Fibroblast of skin of abdomen (primary cell): Measurements from ENCODE around the gene ZDHHC14.
A peak's percentile ranks its signal among the peaks of the same experiment; 100 is the strongest.
"Not testable (repeated sequence)": the region's sequence is repeated elsewhere in the genome, so short reads cannot be mapped to it uniquely, and the experiment has no call there.

Experiments
- DNase-seq: peaks from one replicate; pipeline ENCODE4 v3.0.0-alpha.2; 2013

Gene ZDHHC14

DNA sequence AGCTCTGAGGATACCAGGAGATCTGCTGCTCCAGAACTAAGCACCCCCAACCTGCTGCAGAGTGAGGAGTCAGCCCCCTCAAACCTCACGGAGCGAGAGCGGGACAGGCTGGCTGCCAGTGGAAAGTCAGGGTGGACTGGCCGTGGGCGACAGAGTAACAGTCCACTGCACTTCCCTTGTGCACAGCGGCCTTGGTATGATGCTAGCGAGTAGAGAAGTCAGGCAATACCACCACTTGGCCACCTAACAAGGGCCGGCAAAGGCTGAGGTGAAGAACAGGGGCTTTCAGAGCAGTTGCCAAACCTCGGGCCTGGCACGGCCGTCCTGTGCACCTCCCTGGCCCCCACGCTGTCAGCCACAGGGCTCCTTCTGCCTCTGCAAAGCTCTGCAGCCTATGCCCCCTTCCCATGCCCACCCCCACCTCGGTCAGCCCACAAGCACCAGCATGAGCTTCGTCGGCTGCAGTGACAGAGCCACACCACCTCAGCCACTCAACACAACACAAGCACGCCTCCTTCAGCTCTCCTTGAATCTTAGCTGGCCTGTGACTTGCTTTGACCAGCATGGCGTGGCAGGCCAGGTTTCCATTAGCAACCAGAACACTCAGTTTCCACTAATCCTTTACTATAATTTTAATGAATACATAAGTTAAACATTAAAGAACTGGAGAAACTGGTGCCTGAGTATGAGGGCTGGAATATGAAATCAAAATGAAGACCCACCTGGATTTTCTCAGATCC lies 314.5 kb downstream of the ZDHHC14 start:
- DNase-seq: no peak

DNA sequence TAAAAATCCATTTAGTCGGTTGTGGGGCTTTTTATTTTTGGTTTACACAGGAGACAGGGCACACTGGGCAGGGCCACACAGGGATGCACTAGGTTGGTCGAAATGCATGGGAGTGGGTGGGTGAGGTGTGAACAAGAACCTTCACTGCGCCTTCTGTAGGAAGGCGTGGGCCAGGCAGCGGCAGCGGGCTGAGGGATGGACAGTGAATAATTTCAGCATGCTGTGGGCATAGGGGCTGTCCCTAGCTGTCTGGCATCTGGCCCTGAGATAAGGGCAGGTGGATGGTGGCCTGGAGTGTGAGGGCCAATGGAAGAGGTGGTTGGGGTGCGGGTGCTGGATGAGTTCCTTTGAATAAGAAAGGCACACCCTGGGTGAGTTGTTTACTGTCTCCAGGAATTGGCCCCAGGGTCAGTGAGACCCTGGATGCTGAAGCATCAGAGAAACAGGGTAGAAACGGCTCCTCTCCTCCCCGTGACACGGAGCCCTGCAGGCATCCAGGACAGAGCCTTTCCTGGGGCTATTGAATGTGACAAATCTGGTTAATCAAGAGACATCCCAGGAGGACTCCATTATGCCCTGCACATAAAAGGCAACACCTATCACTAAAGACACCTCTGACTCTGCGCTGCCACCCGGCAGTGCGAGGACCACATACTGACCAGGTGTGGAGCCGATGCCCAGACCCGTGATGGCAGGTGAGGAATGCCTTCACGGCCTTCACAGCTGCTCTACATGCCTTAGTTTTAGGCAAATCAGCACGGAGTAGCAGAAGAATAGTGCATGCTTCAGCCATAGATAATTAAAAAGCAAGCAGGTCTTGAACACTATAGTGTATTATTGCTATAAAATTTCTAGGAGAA lies 319.0 kb downstream of the ZDHHC14 start:
- DNase-seq: no peak

DNA sequence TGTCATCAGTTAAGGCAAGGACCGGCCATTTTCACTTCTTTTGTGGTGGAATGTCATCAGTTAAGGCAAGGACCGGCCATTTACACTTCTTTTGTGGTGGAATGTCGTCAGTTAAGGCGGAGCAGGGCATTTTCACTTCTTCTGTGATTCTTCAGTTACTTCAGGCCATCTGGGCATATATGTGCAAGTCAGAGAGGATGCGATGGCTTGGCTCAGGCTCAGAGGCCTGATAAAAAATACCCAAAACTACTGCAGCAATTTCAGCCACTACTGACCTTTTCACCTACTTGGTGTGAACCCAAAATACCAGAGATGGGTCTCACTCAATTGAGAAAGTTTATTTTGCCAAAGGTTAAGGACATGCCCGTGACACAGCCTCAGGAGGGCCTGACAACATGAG lies 325.4 kb downstream of the ZDHHC14 start:
- not testable (repeated sequence) for DNase-seq

DNA sequence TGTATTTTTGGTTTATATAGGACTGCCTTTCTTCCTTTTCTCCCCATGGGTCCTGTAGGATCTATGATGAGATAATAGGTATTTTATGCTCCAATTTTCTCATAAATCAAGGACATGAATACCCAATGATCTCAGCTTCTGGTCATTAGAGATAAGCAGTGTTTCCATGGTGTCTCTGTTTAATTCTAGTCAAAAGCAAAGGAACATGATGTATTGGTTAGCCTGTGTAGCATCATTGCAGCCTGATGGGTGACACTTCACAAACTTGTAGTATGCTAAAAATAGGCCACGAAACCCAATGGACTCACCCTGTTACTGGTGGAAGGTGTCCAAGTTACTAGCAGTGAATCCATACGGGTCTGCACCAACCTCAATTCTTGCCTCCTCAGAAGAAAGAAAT lies 325.9 kb downstream of the ZDHHC14 start:
- no peak for DNase-seq

DNA sequence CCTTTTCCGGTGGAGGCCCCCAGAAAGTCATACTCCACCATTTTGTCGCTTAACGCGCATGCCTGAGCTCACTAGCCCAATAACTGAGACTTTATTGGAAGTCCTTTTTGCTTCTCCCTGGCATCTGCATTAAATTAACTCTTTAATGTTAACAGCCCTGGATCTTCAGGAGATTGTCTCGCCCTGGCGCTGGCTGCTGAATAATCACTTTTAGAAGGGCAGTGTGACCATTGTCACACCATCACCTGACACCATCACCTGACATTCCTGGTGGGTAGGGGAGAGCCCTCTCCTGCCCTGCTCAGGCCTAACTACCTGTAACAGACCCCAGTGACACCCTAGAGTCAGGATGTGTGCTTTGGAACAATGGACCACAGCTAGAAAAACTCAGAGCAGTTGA lies 326.6 kb downstream of the ZDHHC14 start:
- DNase-seq: no peak

DNA sequence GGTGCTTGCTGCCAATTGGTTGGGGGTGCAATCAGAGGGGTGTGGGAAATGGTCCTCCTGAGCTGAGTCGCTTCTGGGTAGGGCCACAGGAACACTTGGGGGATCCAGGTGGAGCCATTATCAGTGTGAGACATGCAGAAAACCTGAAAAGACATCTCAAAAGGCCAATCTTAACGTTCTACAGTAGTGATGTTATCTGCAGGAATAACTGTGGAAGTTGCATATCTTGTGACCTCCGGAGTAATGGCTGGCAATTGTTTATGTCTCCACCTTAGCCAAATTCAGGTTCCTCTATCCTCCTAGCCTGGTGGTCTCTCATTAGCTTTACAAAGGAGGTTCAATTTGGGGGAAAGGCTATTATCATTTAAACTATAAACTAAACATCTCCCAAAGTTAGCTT lies 327.2 kb downstream of the ZDHHC14 start:
- DNase-seq: no peak

DNA sequence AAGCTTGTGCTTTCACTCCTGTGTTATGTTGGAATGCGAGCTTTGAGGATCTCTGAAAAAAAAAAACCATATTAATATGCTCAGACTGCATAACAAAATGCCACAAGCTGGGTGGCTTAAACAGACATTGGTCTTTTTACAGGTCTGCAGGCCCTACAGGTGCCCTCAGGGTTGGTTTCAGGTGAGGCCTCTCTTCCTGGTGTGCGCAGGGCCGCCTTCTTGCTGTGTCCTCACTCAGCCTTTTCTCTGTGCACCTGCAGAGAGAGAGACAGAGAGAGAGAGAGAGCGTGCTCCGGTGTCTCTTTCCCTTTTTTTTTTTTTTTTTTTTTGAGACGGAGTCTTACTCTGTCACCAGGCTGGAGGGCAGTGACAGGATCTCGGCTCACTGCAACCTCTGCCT lies 327.9 kb downstream of the ZDHHC14 start:
- no peak for DNase-seq

DNA sequence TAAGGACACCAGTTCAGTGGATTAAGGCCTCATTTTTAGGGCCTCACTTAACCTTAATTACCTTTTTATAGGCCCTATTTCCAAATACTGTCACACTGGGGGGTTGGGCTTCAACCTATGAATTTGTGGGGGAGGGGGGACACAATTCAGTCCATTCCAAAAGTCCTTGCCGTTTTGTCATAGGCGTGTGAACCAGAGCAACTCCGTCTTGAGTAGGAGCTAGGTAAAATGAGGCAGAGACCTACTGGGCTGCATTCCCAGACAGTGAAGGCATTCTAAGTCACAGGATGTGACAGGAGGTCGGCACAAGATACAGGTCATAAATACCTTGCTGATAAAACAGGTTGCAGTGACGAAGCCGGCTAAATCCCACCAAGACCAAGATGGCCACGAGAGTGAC lies 328.6 kb downstream of the ZDHHC14 start:
- no peak for DNase-seq

DNA sequence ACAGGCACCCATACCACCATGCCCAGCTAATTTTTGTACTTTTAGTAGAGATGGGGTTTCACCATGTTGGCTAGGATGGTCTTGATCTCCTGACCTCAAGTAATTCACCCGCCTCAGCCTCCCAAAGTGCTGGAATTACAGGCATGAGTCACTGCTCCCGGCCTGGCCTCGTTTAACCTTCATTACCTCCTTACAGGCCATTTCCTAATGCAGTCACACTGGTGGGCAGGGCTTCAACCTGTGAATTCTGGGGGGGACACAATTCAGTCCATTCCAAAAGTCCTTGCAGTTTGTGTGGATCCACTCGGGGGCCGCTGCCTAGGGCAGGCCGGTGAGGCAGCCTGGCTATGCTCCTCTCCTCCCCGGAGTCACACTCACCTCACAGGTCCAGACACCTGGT lies 329.6 kb downstream of the ZDHHC14 start:
- no peak for DNase-seq

DNA sequence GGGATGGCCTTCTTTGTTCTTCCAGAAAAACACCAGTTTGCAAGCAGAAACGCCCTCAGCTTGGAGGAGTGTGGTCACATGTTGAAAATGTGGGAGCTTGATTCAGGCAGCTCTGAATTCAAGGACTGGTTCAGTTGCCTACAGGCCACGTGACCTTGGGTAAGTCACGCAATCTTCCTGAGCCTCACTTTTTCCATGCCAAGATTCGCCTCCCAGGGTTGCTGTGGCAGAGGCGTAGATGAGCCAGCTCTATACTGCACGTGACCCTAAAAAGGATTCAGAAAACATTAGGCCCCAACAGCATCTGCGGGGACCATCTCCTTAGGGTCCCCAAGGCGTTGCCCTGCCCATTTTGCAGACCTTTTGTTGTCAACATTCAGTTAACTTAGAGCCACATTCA lies 330.1 kb downstream of the ZDHHC14 start:
- no peak for DNase-seq

DNA sequence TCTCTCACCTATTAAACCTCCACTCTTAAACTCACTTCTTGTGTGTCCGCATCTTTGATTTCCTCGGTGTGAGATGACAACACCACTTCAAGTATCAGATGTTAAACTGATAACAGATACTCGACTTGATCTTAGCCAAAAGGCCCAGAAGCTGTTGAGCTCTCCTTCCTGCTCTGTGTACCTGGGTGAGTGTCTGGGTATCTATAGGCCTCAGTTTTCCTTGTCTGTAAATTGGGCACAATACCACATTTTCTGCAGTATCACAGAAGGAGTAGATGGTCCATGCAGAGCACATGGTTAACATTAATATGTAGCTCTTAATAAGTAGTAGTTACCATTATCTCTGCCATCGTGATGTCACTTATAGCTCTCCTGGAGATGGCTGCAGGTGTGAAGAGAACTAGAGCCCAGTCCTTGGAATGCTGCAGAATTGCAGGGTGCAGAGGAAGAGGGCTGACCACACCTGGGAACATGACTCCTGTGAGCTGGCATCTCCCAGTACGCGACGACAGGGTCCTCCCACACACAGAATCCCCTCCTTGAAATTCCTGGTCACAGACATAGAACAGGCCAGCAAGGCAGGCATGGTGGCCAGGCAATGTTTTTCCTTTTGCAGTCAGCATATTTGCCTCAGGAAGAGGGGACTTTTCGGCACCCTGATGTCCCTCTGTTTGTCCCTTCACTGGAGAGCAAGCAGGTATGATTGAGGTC lies 331.8 kb downstream of the ZDHHC14 start:
- no peak for DNase-seq

DNA sequence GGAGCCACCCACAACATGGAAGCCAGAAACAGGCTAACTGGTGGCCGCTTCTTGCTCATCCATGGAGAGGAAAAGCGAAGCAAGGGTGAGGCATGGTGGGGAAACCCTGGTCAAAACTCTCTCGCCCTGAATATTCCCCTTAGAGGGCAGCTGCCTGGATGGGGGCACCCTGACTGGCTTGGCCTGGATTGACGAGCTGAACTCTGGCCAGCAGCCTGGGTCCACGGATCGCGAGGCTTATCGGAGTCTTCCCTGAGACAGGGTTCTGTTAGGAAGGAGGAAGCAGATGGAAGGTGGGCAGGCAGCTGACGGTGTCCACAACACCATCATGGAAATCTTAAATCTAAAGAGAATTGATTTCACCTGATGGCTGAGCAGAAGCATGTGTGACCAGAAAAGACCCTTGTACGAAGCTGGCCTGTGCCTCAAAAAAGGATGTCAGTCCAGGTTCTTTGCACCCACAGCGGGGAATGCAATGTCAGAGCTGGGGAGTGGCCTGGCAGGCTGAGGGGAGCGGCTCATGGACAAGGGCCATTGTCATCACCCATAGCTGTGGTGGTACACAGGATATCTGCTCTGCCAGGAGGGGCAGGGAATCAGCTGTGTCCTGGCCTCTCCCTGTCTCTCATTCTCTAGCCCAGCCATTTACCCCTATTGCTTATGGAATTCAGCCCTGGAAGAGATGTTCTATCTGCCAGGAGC lies 332.6 kb downstream of the ZDHHC14 start:
- DNase-seq: no peak

DNA sequence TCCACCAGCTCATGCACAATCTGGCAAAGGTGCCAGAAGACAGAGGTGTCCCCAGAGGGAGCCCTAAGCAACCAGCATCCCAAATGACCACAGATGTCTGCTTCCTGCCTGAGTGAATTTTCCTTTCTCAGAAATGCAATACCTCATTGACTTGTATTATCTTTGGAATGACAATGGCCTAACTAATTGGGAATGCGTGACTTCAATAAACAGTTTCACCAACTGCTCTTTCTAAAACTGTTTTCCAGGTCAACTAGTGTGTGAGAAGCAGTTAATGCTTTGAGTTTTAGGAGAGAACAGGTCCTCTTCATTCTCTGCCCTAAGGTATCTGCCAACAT lies 333.1 kb downstream of the ZDHHC14 start:
- DNase-seq: peak; percentile 68

DNA sequence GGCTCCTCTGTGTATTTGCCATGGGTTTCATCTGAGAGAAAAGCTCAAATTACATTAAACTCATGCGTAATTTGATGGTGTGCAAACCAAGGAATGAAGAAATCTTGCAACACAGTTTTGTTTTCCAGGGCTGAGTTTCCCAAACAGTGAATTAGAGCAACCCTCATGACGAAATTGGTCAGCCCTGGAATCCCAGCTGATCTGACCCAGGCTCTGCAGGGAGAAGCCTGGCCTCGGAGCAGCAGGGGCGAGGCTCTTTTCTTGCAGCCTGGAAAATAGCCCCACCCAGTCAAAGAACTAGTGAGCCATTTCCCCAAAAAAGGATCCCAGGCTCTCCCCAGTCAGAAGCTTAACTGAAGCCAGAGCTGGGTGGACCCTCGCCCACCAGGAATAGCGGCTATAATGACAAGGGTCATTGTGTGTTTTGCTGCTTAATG lies 334.8 kb downstream of the ZDHHC14 start:
- DNase-seq: peak; percentile 87

DNA sequence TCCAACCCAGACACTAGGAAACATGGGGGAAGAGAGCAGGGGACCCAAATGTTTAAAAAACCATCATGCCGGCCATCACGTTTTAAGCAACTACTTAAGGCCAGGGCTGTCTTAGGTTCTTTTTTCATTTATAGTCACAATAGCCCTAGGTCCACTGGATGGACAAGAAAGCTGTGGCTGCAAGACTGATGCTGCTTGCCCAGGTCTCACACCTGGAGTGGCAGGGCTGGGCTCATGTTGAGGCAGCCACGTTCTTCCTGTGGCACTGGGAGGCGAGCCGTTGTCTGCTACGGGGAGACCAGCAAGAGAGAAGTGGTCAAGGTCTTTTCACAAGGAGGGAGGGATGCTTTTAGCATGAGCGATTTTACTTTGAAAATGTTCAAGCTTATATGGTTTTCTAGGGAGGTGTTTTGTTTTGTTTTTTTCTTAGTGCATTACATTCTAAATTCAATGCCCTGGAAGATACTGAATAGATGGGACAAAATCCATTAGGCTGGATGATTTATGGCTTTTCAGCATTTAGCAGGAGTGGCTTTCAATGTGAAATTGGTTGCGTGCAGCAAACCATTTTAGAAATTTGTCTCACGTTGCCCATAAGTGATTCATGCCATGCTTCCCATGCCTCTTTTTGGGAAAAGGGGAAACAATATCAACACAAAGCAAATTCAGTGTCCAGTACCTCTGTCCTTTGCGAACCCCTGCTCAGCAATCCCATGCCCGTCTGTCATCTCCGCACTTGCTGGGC lies 335.4 kb downstream of the ZDHHC14 start:
- DNase-seq: no peak

DNA sequence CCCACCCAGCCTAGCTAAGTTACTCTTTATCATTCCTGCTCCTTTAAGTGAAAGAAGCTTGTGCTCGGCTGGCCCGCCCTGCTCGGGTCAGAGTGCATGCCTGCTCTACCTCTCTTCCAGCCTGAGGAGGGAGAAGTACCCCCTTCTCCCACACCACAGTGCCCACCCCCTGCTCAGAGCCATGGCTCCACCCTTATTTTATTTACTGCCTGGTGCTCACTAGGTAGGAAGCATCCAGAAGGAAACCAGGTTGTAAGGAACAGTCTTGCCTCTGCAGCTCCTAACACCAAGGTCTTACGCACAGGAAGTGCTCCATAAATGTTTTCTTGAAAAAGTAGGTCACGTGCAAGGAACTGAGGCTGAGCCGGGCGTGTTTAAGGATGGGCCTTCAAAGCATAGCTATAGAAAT lies 336.4 kb downstream of the ZDHHC14 start:
- DNase-seq: no peak

DNA sequence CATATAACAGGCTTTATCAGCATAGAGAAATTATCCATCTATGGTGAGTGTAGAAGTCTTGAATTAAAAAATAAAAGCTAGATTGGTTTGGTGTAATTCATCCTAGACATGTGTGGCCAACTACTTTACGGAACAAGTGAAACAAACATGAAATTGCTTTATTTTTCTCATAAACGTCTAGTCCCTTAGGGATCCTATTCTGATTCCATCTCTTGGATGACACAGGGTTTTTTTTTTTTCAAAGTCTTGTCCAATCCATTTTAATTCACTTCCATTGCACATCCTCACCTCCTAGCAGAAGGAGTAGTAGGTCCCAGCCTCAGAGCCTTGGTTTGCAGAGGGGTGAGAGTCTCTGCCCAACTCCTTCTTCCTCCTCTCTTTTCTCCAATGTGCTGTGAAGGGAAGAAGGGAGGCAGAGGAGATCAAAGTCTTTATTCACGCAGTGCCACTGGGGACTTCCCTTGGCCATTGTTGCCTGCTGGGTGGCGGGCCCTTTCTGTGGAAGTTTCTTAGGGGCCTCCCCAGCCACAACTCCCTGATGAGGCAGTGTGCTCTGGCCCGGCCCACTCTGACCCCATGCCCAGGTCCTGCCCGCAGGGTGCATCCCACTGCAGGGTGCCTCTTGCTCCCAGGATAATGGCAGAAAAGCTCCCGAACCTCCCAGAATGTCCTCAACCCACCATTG lies 337.7 kb downstream of the ZDHHC14 start:
- DNase-seq: no peak

DNA sequence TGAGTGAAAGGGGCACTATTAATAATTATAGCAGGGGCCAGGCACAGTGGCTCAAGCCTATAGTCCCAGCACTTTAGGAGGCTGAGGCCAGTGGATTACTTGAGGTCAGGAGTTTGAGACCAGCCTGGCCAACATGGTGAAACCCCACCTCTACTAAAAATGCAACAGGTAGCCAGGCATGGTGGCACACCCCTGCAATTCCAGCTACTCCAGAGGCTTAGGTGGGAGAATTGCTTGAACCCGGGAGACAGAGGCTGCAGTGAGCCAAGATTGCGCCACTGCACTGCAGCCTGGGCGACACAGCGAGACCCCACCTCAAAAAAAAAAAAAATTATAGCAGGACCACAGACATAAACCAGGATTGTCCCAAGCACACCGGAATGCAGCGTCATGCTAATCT lies 340.0 kb downstream of the ZDHHC14 start:
- not testable (repeated sequence) for DNase-seq

DNA sequence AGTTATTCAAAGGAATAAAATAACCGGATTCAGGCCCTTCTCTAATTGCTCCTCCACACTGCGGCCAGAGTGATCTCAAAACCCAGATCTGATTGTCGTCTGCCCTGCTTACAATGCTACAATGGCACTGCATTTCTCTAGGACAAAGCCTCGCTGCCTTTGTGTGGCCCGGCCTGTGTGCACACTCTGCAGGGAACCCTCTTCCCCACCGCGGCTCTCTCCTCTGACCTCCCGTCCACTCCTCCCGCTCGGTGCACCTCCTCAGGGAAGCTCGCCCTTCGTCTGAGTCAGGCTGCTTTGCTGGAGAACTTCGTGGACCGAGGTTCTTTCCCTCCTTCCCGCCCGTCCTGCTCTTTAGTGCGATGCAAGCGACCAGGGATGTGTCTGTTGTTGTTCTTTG lies 340.4 kb downstream of the ZDHHC14 start:
- no peak for DNase-seq

DNA sequence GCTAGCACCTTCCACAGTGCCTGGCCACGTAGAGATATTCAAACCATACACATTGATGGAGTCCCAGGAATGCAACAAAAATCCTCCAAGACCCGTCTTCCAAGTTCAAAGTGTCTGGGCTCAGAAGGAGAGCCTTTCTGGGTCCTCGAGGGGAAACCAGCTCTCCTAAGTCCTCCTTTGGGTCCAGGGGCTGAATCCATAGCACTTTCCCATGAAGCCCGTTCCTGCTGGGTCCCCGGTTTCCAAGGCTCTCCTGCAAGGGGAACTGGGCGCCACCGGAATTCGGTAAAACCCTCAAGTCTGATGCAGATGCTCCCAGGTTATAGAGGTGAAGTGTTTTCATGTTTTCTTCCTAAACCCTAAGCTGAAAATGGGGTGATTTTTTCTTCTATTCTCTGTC lies 340.8 kb downstream of the ZDHHC14 start:
- DNase-seq: no peak

DNA sequence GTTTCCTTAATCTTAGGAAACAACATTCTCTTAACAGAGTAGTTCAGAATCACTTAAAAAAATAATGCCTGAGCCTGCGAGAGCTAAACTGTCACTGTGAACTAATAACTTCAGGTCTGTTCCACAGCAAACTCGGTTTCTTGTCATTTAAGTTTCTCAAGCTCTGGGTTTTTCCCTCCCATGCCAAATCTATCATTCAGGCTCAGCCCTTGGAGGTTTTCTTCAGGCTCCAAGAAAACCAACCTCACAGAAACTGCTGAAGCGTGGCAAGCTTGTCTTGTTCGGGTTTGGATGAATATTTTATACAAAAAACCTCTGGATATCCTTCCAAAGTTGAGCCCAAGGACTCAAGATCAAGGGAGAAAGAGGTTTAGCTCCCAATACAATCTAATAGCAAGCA lies 342.4 kb downstream of the ZDHHC14 start:
- DNase-seq: no peak
